Left forelimb (tissue), 1 donor: ENCODE measurements around the gene ARID5A.
"Not testable (repeated sequence)": the region's sequence is repeated elsewhere in the genome, so short reads cannot be mapped to it uniquely, and the experiment has no call there.

Experiments used
- DNase-seq: peaks from one replicate; pipeline ENCODE4 v3.0.0-alpha.2; 2018; ENCODE audit warnings: low spot score

ARID5A gene

GRCh38 chr2:96536445-96537065 is at the start of gene ARID5A:
Gene ARID5A (plus strand): TSS chr2:96536752. CDS start chr2:96536827, 75 bp downstream.
- DNase-seq, result peak; percentile 92

GRCh38 chr2:96489261-96489660 is 47.3 kb upstream of the ARID5A start:
- no peak for DNase-seq

GRCh38 chr2:96489663-96490062 is 46.9 kb upstream of the ARID5A start:
- no peak for DNase-seq

- DNase-seq, result no peak
Observed at GRCh38 chr2:96491860-96492497, 44.6 kb upstream of the ARID5A start.

- DNase-seq, result no peak
Observed at GRCh38 chr2:96493072-96493471, 43.5 kb upstream of the ARID5A start.

- DNase-seq, result no peak
Observed at GRCh38 chr2:96494188-96494587, 42.4 kb upstream of the ARID5A start.

- no peak for DNase-seq
Observed at GRCh38 chr2:96495982-96496629, 40.4 kb upstream of the ARID5A start.

- DNase-seq, result no peak
Observed at GRCh38 chr2:96498021-96498431, 38.5 kb upstream of the ARID5A start.

GRCh38 chr2:96498611-96499010 is 37.9 kb upstream of the ARID5A start:
- not testable (repeated sequence) for DNase-seq

GRCh38 chr2:96499061-96499960 is 37.2 kb upstream of the ARID5A start:
- DNase-seq, result no peak

GRCh38 chr2:96500385-96501066 is 36.0 kb upstream of the ARID5A start:
- no peak for DNase-seq

- DNase-seq, result no peak
Observed at GRCh38 chr2:96501471-96501874, 35.1 kb upstream of the ARID5A start.

GRCh38 chr2:96501886-96502810 is 34.4 kb upstream of the ARID5A start:
- no peak for DNase-seq

GRCh38 chr2:96502891-96503636 is 33.5 kb upstream of the ARID5A start:
- DNase-seq, result no peak

- no peak for DNase-seq
Observed at GRCh38 chr2:96503637-96504243, 32.8 kb upstream of the ARID5A start.

- no peak for DNase-seq
Observed at GRCh38 chr2:96505231-96505889, 31.2 kb upstream of the ARID5A start, which contains the start of gene NEURL3. Gene NEURL3 (minus strand): TSS chr2:96505357. CDS start chr2:96505286, 71 bp downstream.

GRCh38 chr2:96506016-96506906 is 30.3 kb upstream of the ARID5A start:
- DNase-seq, result no peak

- DNase-seq, result no peak
Observed at GRCh38 chr2:96506907-96507240, 29.7 kb upstream of the ARID5A start.
